Activated naive CD4-positive, alpha-beta T cell treated with anti-CD3 and anti-CD28 coated beads, Interleukin-2, amount 50 U/mL, for 72 hours (primary cell): Measurements from ENCODE around the gene SLC24A3. TPM values are rescaled to one million over a fixed set of nuclear protein-coding genes. Genes with fewer than 3 reads are reported as not detected.
"Not testable (repeated sequence)": the region's sequence is repeated elsewhere in the genome, so short reads cannot be mapped to it uniquely, and the experiment has no call there.

ENCODE experiments used
- ATAC-seq, 2 donors: fragments of 150-1000 bp; cut with Tn5 transposase; 2 replicates each; pipeline ENCODE4 v1.10.0; 2021; ENCODE audit warnings: mild to moderate bottlenecking in 2 of 2, moderate library complexity in 2 of 2
- DNase-seq, 2 donors: peaks; one replicate each; pipeline ENCODE4 v3.0.0; 2021 to 2022; ENCODE audit warnings: low spot score in 2 of 2
- H3K27ac Mint-ChIP-seq, 2 donors: one replicate each; pipeline ENCODE4 v1.8.0; 2022; ENCODE audit warnings: mild to moderate bottlenecking in 2 of 2, mixed read lengths in 2 of 2
- H3K36me3 Mint-ChIP-seq, 2 donors: one replicate each; pipeline ENCODE4 v1.8.0; 2022; ENCODE audit warnings: mixed read lengths in 2 of 2
- H3K9me3 Mint-ChIP-seq, 2 donors: one replicate each; pipeline ENCODE4 v1.8.0; 2022; ENCODE audit warnings: mixed read lengths in 2 of 2
- total RNA-seq, 2 donors: library from RNA; stranded (reverse); gene quantifications; one replicate each; pipeline ENCODE4 v1.2.3, GENCODE V29; 2022

The SLC24A3 gene
- total RNA-seq, 2 donors from 2014 or later = not detected

GRCh38 chr20:19658137-19658536, 445.7 kb downstream of the SLC24A3 start:
- no peak for DNase-seq

GRCh38 chr20:19659448-19659847, 447.0 kb downstream of the SLC24A3 start:
- H3K27ac Mint-ChIP-seq = no peak overlapping the region

More at GRCh38 chr20:19658137-19658536, 445.7 kb downstream of the SLC24A3 start:
- H3K9me3 Mint-ChIP-seq = no peaks in the 10 kb centered on the region
- no peak for ATAC-seq
- no peaks in the 10 kb centered on the region for H3K36me3 Mint-ChIP-seq
- no peak overlapping the region for H3K27ac Mint-ChIP-seq

GRCh38 chr20:19660808-19661378, 448.5 kb downstream of the SLC24A3 start:
- ATAC-seq = no peak
- Mint-ChIP-seq H3K27ac (no peak overlapping the region), H3K36me3 (no peaks in the 10 kb centered on the region), H3K9me3 (no peaks in the 10 kb centered on the region)
- no peak for DNase-seq

More at GRCh38 chr20:19659448-19659847, 447.0 kb downstream of the SLC24A3 start:
- H3K36me3 Mint-ChIP-seq = no peaks in the 10 kb centered on the region
- no peak for ATAC-seq
- DNase-seq = no peak
- no peaks in the 10 kb centered on the region for H3K9me3 Mint-ChIP-seq

GRCh38 chr20:19661717-19662636, 449.5 kb downstream of the SLC24A3 start:
- peak in 1 of 2 donors; percentile 52 for ATAC-seq

GRCh38 chr20:19662637-19662995, 450.2 kb downstream of the SLC24A3 start:
- Mint-ChIP-seq H3K36me3 (no peaks in the 10 kb centered on the region), H3K27ac (no peak overlapping the region), H3K9me3 (no peaks in the 10 kb centered on the region)
- no peak for ATAC-seq
- no peak for DNase-seq

More at GRCh38 chr20:19661717-19662636, 449.5 kb downstream of the SLC24A3 start:
- Mint-ChIP-seq H3K9me3 (no peaks in the 10 kb centered on the region), H3K36me3 (no peaks in the 10 kb centered on the region), H3K27ac (no peak overlapping the region)
- peak in 1 of 2 donors; percentile 53 for DNase-seq

GRCh38 chr20:19668418-19668817, 456.0 kb downstream of the SLC24A3 start:
- Mint-ChIP-seq H3K36me3 (no peaks in the 10 kb centered on the region), H3K9me3 (no peaks in the 10 kb centered on the region), H3K27ac (no peak overlapping the region)
- ATAC-seq (no peak), DNase-seq (no peak)

- Mint-ChIP-seq H3K27ac (no peak overlapping the region), H3K9me3 (no peaks in the 10 kb centered on the region), H3K36me3 (no peaks in the 10 kb centered on the region)
- no peak for ATAC-seq
- no peak for DNase-seq
These were observed 458.4 kb downstream of the SLC24A3 start for GRCh38 chr20:19670829-19671228.

GRCh38 chr20:19671374-19671773, 458.9 kb downstream of the SLC24A3 start:
- Mint-ChIP-seq H3K9me3 (no peaks in the 10 kb centered on the region), H3K27ac (no peak overlapping the region), H3K36me3 (no peaks in the 10 kb centered on the region)
- no peak for DNase-seq
- ATAC-seq = no peak

- H3K27ac Mint-ChIP-seq = no peak overlapping the region
- ATAC-seq (no peak), DNase-seq (no peak)
- no peaks in the 10 kb centered on the region for H3K9me3 Mint-ChIP-seq
- H3K36me3 Mint-ChIP-seq = no peaks in the 10 kb centered on the region
These were observed 460.1 kb downstream of the SLC24A3 start for GRCh38 chr20:19672498-19672897.

GRCh38 chr20:19673575-19673974, 461.1 kb downstream of the SLC24A3 start:
- Mint-ChIP-seq H3K9me3 (no peaks in the 10 kb centered on the region), H3K36me3 (no peaks in the 10 kb centered on the region), H3K27ac (no peak overlapping the region)
- no peak for ATAC-seq
- no peak for DNase-seq

- DNase-seq = no peak
- ATAC-seq = no peak
- no peak overlapping the region for H3K27ac Mint-ChIP-seq
- H3K9me3 Mint-ChIP-seq = peaks cover 6% of the 10 kb centered on the region in 2 donors
- peaks cover 0 to 5% of the 10 kb centered on the region in 2 donors for H3K36me3 Mint-ChIP-seq
These were observed 463.8 kb downstream of the SLC24A3 start for GRCh38 chr20:19676202-19676601.

- Mint-ChIP-seq H3K27ac (no peak overlapping the region), H3K9me3 (peaks cover 6% of the 10 kb centered on the region in 2 donors), H3K36me3 (peaks cover 0 to 5% of the 10 kb centered on the region in 2 donors)
- ATAC-seq (no peak), DNase-seq (no peak)
These were observed 464.9 kb downstream of the SLC24A3 start for GRCh38 chr20:19677336-19677735.

GRCh38 chr20:19678591-19678990, 466.1 kb downstream of the SLC24A3 start:
- H3K9me3 Mint-ChIP-seq, ATAC-seq, DNase-seq: not testable (repeated sequence)

GRCh38 chr20:19679900-19680495, 467.6 kb downstream of the SLC24A3 start:
- Mint-ChIP-seq H3K36me3 (peaks cover 0 to 5% of the 10 kb centered on the region in 2 donors), H3K27ac (no peak overlapping the region), H3K9me3 (peaks cover 6% of the 10 kb centered on the region in 2 donors)
- ATAC-seq = no peak
- DNase-seq = no peak

More at GRCh38 chr20:19678591-19678990, 466.1 kb downstream of the SLC24A3 start:
- not testable (repeated sequence) for H3K36me3 Mint-ChIP-seq, H3K27ac Mint-ChIP-seq

GRCh38 chr20:19682249-19682648, 469.8 kb downstream of the SLC24A3 start:
- Mint-ChIP-seq H3K36me3 (peaks cover 0 to 5% of the 10 kb centered on the region in 2 donors), H3K27ac (no peak overlapping the region), H3K9me3 (peaks cover 6 to 9% of the 10 kb centered on the region in 2 donors)
- ATAC-seq (no peak), DNase-seq (no peak)

GRCh38 chr20:19683188-19683587, 470.7 kb downstream of the SLC24A3 start:
- Mint-ChIP-seq H3K36me3 (peaks cover 0 to 5% of the 10 kb centered on the region in 2 donors), H3K27ac (no peak overlapping the region), H3K9me3 (peaks cover 6 to 9% of the 10 kb centered on the region in 2 donors)
- no peak for ATAC-seq
- no peak for DNase-seq

- no peak for DNase-seq
- no peak for ATAC-seq
- Mint-ChIP-seq H3K36me3 (peaks cover 0 to 5% of the 10 kb centered on the region in 2 donors), H3K9me3 (peaks cover 6 to 9% of the 10 kb centered on the region in 2 donors), H3K27ac (no peak overlapping the region)
These were observed 471.4 kb downstream of the SLC24A3 start for GRCh38 chr20:19683822-19684221.
